MM.1S (cell line): ENCODE measurements around the gene GOLIM4.

Experiments
- DNase-seq: peaks from one replicate; pipeline ENCODE4 v3.0.0-alpha.2; 2015
- H2AFZ ChIP-seq: fragments of 300-600 bp; sonication (generic); 2 replicates; pipeline ENCODE4 v1.6.0; 2016; ENCODE audit warnings: antibody characterized with exemption, low read length
- H3F3A ChIP-seq: fragments of 300-600 bp; sonication (generic); 2 replicates; pipeline ENCODE4 v1.6.1; 2016; ENCODE audit warnings: mild to moderate bottlenecking, antibody characterized with exemption, low read length, moderate library complexity, mixed read lengths; ENCODE audit not compliant: insufficient read depth
- H3K27ac ChIP-seq: fragments of 300-600 bp; sonication (generic); 2 replicates; pipeline ENCODE4 v1.5.1; 2016; ENCODE audit warnings: mild to moderate bottlenecking, low read length
- H3K27me3 ChIP-seq: fragments of 300-600 bp; sonication (generic); replicated peaks from 2 replicates; pipeline ENCODE4 v1.6.0; 2016; ENCODE audit warnings: low read length; ENCODE audit not compliant: insufficient read depth
- H3K36me3 ChIP-seq: fragments of 300-600 bp; sonication (generic); replicated peaks from 2 replicates; pipeline ENCODE4 v1.6.1; 2016; ENCODE audit warnings: mild to moderate bottlenecking, low read length, mixed read lengths; ENCODE audit not compliant: insufficient read depth
- H3K4me1 ChIP-seq: fragments of 300-600 bp; sonication (generic); 2 replicates; pipeline ENCODE4 v1.6.1; 2016; ENCODE audit warnings: low read length, mixed read lengths
- H3K4me2 ChIP-seq: fragments of 300-600 bp; sonication (generic); 2 replicates; pipeline ENCODE4 v1.6.0; 2016; ENCODE audit warnings: low read depth, low read length
- H3K4me3 ChIP-seq: fragments of 300-600 bp; sonication (generic); 2 replicates; pipeline ENCODE4 v1.5.1; 2016; ENCODE audit warnings: low read length, mixed read lengths
- H3K79me2 ChIP-seq: fragments of 300-600 bp; sonication (generic); 2 replicates; pipeline ENCODE4 v1.6.1; 2016; ENCODE audit warnings: mixed run types, low read length, mixed read lengths
- H3K9ac ChIP-seq: fragments of 300-600 bp; sonication (generic); 2 replicates; pipeline ENCODE4 v1.6.1; 2016; ENCODE audit warnings: low read length, mixed read lengths
- H3K9me2 ChIP-seq: fragments of 300-600 bp; sonication (generic); replicated peaks from 2 replicates; pipeline ENCODE4 v1.6.1; 2016; ENCODE audit warnings: mild to moderate bottlenecking, low read length, mixed read lengths; ENCODE audit not compliant: insufficient read depth
- H3K9me3 ChIP-seq: fragments of 300-600 bp; sonication (generic); replicated peaks from 2 replicates; pipeline ENCODE4 v1.6.1; 2016; ENCODE audit warnings: mild to moderate bottlenecking, low read length, mixed read lengths; ENCODE audit not compliant: insufficient read depth
- H4K20me1 ChIP-seq: fragments of 300-600 bp; sonication (generic); 2 replicates; pipeline ENCODE4 v1.6.1; 2016; ENCODE audit warnings: mild to moderate bottlenecking, low read length, moderate library complexity, mixed read lengths; ENCODE audit not compliant: insufficient read depth
- EZH2 ChIP-seq: fragments of 300-600 bp; sonication (generic); optimal IDR thresholded peaks from 2 replicates; pipeline ENCODE3; 2017; ENCODE audit warnings: low read depth, mild to moderate bottlenecking, antibody characterized with exemption, low read length, mixed read lengths
- EZH2phosphoT487 ChIP-seq: fragments of 300-600 bp; sonication (generic); IDR thresholded peaks from 2 replicates; pipeline ENCODE4 v1.6.1; 2018; ENCODE audit warnings: antibody characterized with exemption, low read length
- TF ChIP-seq, protein P1 (sequence below): fragments of 300-600 bp; sonication (generic); IDR thresholded peaks from 2 replicates; pipeline ENCODE4 v1.5.1; 2016; ENCODE audit warnings: antibody characterized with exemption, low read length, mixed read lengths

GOLIM4 gene

DNA sequence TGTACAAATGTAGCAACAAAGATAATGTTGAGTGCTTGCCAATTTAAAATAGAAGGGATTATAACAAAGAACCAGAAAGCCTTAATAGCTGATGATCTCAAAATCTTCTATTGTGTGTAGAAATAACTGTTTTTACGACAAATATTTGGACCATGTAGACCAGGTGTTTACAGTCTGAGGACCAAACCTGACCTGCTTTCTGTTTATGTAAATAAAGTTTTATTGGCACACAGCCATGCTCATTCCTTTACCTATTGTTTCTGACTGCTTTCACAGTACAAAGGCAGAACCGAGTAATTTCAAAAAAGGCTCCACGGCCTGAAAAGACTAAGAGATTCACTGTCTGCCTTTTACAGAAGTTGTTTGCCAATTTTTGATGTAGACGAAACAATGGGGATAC is 91.8 kb downstream of the GOLIM4 start:
- no peaks in the 10 kb centered on the region for H3F3A ChIP-seq
- no peaks in the 10 kb centered on the region for H3K4me1 ChIP-seq
- no peak overlapping the region for H3K4me3 ChIP-seq
- H3K9me2 ChIP-seq = no peaks in the 10 kb centered on the region
- H3K36me3 ChIP-seq = no peaks in the 10 kb centered on the region
- H3K27me3 ChIP-seq = no peaks in the 10 kb centered on the region
- TF ChIP-seq EZH2phosphoT487 (no peak), EZH2 (no peak)
- TF ChIP-seq, protein P1, sequence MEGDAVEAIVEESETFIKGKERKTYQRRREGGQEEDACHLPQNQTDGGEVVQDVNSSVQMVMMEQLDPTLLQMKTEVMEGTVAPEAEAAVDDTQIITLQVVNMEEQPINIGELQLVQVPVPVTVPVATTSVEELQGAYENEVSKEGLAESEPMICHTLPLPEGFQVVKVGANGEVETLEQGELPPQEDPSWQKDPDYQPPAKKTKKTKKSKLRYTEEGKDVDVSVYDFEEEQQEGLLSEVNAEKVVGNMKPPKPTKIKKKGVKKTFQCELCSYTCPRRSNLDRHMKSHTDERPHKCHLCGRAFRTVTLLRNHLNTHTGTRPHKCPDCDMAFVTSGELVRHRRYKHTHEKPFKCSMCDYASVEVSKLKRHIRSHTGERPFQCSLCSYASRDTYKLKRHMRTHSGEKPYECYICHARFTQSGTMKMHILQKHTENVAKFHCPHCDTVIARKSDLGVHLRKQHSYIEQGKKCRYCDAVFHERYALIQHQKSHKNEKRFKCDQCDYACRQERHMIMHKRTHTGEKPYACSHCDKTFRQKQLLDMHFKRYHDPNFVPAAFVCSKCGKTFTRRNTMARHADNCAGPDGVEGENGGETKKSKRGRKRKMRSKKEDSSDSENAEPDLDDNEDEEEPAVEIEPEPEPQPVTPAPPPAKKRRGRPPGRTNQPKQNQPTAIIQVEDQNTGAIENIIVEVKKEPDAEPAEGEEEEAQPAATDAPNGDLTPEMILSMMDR = no peak
- H3K4me2 ChIP-seq = no peak overlapping the region
- H3K27ac ChIP-seq = no peak overlapping the region
- H3K9ac ChIP-seq = no peak overlapping the region
- H3K79me2 ChIP-seq = no peaks in the 10 kb centered on the region
- no peaks in the 10 kb centered on the region for H3K9me3 ChIP-seq
- H4K20me1 ChIP-seq = no peaks in the 10 kb centered on the region
- no peak overlapping the region for H2AFZ ChIP-seq
- DNase-seq = no peak

DNA sequence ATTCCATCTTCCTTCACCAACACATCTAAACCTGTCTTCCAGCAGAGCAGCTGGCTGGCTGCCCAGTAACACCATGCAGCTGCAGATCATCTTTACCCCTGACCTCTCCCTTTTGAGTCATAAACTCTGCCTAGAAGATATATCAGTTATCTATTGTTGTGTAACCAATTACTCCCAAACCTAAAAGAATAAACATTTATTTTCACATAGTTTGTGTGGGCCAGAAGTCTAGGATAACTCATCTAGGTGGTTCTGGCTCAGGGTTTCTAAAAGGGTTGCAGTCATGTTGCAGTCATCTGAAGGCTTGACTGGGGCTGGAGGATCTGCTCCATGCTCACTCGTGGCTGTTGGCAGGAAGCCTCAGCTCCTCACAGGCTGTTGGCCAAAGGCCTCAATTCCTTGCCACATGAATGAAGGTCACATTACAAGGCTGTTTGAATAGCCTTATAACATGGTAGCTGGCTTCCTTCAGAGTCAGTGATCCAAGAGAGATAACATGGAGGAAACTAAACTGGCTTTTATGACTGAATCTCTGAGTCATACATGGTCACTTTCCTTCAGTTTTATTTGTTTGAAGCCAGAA is 92.8 kb downstream of the GOLIM4 start:
- no peaks in the 10 kb centered on the region for H3K79me2 ChIP-seq
- H3K4me1 ChIP-seq = no peaks in the 10 kb centered on the region
- no peak overlapping the region for H3K4me2 ChIP-seq
- H3K27me3 ChIP-seq = no peaks in the 10 kb centered on the region
- H3K27ac ChIP-seq = no peak overlapping the region
- TF ChIP-seq EZH2phosphoT487 (no peak), EZH2 (no peak)
- TF ChIP-seq, protein P1 = no peak
- no peak overlapping the region for H2AFZ ChIP-seq
- H3K36me3 ChIP-seq = no peaks in the 10 kb centered on the region
- H4K20me1 ChIP-seq = no peaks in the 10 kb centered on the region
- no peaks in the 10 kb centered on the region for H3K9me3 ChIP-seq
- DNase-seq = no peak
- H3K9me2 ChIP-seq = no peaks in the 10 kb centered on the region
- no peak overlapping the region for H3K9ac ChIP-seq
- no peaks in the 10 kb centered on the region for H3F3A ChIP-seq
- H3K4me3 ChIP-seq = no peak overlapping the region

DNA sequence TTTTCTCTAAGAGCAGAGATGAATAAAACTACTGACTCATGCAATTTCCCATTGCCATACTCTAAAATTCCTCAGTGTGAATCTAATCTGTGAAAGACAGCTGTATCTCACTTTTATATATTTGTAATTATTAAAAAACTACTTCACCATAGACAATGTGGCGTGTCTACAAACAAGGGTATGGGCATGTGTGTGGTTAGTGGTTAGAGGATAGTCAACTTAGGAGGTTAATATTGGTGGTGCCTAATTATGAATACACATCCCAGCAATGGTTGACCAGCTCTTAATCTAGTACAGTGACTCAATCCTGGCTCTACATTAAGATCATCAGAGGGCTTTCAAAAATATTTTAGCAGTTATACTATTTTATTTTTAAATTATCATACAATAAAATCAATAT is 94.5 kb downstream of the GOLIM4 start:
- no peaks in the 10 kb centered on the region for H3K4me1 ChIP-seq
- TF ChIP-seq EZH2phosphoT487 (no peak), EZH2 (no peak)
- TF ChIP-seq, protein P1 = no peak
- no peaks in the 10 kb centered on the region for H3F3A ChIP-seq
- H3K9me2 ChIP-seq = no peaks in the 10 kb centered on the region
- H3K9ac ChIP-seq = no peak overlapping the region
- H3K4me2 ChIP-seq = no peak overlapping the region
- H4K20me1 ChIP-seq = no peaks in the 10 kb centered on the region
- no peak overlapping the region for H3K4me3 ChIP-seq
- H2AFZ ChIP-seq = no peak overlapping the region
- DNase-seq = no peak
- H3K79me2 ChIP-seq = no peaks in the 10 kb centered on the region
- H3K27ac ChIP-seq = no peak overlapping the region
- no peaks in the 10 kb centered on the region for H3K36me3 ChIP-seq
- H3K27me3 ChIP-seq = no peaks in the 10 kb centered on the region
- no peaks in the 10 kb centered on the region for H3K9me3 ChIP-seq
